ENCODE results near the gene PHLPP1.

PHLPP1 gene

GRCh38 chr18:62751977-62752376 is 36.6 kb downstream of the PHLPP1 start:
- TF ChIP-seq CEBPB (IDR thresholded peaks at IDR 0.05) (no peak), MAX (IDR thresholded peaks at IDR 0.05) (no peak), NFIC (IDR thresholded peaks at IDR 0.05) (no peak), TAF1 (IDR thresholded peaks at IDR 0.05; ENCODE audit: low read depth) (no peak), TCF12 (IDR thresholded peaks at IDR 0.05; ENCODE audit: low read depth) (no peak), EP300 (IDR thresholded peaks at IDR 0.05; ENCODE audit: borderline replicate concordance) (no peak), FOXM1 (IDR thresholded peaks at IDR 0.05; ENCODE audit: borderline replicate concordance, low read depth) (no peak), ZBTB7A (IDR thresholded peaks at IDR 0.05; ENCODE audit: low read depth) (no peak), EGR1 (IDR thresholded peaks at IDR 0.05) (no peak)
- TF ChIP-seq, protein P1, sequence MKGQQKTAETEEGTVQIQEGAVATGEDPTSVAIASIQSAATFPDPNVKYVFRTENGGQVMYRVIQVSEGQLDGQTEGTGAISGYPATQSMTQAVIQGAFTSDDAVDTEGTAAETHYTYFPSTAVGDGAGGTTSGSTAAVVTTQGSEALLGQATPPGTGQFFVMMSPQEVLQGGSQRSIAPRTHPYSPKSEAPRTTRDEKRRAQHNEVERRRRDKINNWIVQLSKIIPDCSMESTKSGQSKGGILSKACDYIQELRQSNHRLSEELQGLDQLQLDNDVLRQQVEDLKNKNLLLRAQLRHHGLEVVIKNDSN (IDR thresholded peaks at IDR 0.05): no peak

DNA sequence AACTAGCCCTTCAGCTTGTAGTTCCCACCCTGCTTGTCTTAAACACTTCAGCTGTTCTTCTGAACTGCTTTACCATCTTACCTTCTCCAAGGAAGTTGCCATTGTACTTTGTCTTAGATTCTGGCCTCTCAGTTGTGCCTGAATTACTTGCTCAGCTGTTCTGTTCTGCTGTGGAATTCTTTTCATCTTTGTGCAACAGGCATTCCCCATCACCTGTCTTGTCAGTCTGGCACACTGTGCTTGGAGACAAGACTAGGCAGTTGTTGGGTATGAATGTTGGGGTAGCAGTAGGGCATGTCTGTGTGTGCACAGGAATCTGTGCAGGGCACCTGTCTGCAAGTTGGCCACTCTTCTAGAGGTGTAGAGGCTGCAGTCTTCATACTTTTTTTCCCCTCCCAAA is 38.7 kb downstream of the PHLPP1 start:
- TF ChIP-seq, protein P1 (IDR thresholded peaks at IDR 0.05): no peak
- no peak for TF ChIP-seq EGR1 (IDR thresholded peaks at IDR 0.05)
- no peak for TF ChIP-seq CREB1 (IDR thresholded peaks at IDR 0.05; ENCODE audit: low read depth)
- TF ChIP-seq YY1 (IDR thresholded peaks at IDR 0.05; ENCODE audit: low read depth): no peak
- no peak for TF ChIP-seq NFIC (IDR thresholded peaks at IDR 0.05)
- no peak for TF ChIP-seq MAX (IDR thresholded peaks at IDR 0.05)
- no peak for TF ChIP-seq CEBPB (IDR thresholded peaks at IDR 0.05)
- TF ChIP-seq FOXM1 (IDR thresholded peaks at IDR 0.05; ENCODE audit: borderline replicate concordance, low read depth): no peak
- TF ChIP-seq EP300 (IDR thresholded peaks at IDR 0.05; ENCODE audit: borderline replicate concordance): no peak
- no peak for TF ChIP-seq ZBTB7A (IDR thresholded peaks at IDR 0.05; ENCODE audit: low read depth)
- TF ChIP-seq REST (IDR thresholded peaks at IDR 0.05; ENCODE audit: low read depth): no peak
- no peak for TF ChIP-seq TAF1 (IDR thresholded peaks at IDR 0.05; ENCODE audit: low read depth)
- TF ChIP-seq RAD21 (IDR thresholded peaks at IDR 0.05; ENCODE audit: low read depth): no peak

DNA sequence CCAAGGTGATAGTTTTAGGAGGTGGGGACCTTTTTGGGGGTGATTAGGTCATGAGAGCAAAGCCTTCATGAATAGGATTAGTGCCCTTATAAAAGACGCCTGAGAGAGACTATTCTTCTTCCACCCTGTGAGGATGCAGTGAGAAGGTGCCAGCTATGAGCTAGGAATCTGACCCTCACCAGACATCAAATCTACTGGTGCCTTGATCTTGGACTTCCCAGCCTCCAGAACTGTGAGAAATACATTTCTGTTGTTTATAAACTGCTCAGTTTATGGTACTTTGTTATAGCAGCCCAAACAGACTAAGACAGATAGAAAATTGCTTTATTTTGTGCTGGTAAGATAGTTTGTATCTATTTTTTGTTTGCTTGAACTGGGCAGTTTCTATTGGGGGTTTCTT is 40.1 kb downstream of the PHLPP1 start:
- TF ChIP-seq EP300 (IDR thresholded peaks at IDR 0.05; ENCODE audit: borderline replicate concordance) (no peak), NFIC (IDR thresholded peaks at IDR 0.05) (no peak), TEAD4 (IDR thresholded peaks at IDR 0.05) (no peak), TAF1 (IDR thresholded peaks at IDR 0.05; ENCODE audit: low read depth) (no peak), MAX (IDR thresholded peaks at IDR 0.05) (no peak), YY1 (IDR thresholded peaks at IDR 0.05; ENCODE audit: low read depth) (no peak), TCF12 (IDR thresholded peaks at IDR 0.05; ENCODE audit: low read depth) (no peak), FOXM1 (IDR thresholded peaks at IDR 0.05; ENCODE audit: borderline replicate concordance, low read depth) (no peak), EGR1 (IDR thresholded peaks at IDR 0.05) (no peak)
- TF ChIP-seq, protein P1 (IDR thresholded peaks at IDR 0.05): no peak

DNA sequence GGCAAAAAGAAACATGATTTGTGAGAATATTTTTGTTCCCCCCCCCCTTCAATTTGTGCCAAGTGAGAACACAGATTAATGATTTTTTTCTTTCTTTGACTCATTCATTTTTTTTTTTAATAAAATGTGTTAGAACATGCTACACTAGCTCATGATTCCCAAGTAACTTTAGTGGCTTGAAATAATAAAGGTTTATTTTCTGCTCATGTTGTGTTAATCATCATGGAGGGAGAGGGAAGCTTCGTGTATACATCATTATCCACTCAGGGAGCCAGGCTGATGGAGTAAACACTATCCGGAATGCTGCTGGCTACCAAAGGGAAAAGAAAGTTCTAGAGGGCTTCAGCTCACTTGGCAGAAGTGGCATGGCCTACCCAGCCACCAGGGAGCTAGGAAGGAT is 40.6 kb downstream of the PHLPP1 start:
- TF ChIP-seq TEAD4 (IDR thresholded peaks at IDR 0.05) (no peak), RAD21 (IDR thresholded peaks at IDR 0.05; ENCODE audit: low read depth) (no peak), FOXM1 (IDR thresholded peaks at IDR 0.05; ENCODE audit: borderline replicate concordance, low read depth) (no peak), REST (IDR thresholded peaks at IDR 0.05; ENCODE audit: low read depth) (no peak), ZBTB7A (IDR thresholded peaks at IDR 0.05; ENCODE audit: low read depth) (no peak), EGR1 (IDR thresholded peaks at IDR 0.05) (no peak), TAF1 (IDR thresholded peaks at IDR 0.05; ENCODE audit: low read depth) (no peak), MAX (IDR thresholded peaks at IDR 0.05) (no peak), EP300 (IDR thresholded peaks at IDR 0.05; ENCODE audit: borderline replicate concordance) (no peak), NFIC (IDR thresholded peaks at IDR 0.05) (no peak), CREB1 (IDR thresholded peaks at IDR 0.05; ENCODE audit: low read depth) (no peak), YY1 (IDR thresholded peaks at IDR 0.05; ENCODE audit: low read depth) (no peak), CEBPB (IDR thresholded peaks at IDR 0.05) (no peak), TCF12 (IDR thresholded peaks at IDR 0.05; ENCODE audit: low read depth) (no peak)
- TF ChIP-seq, protein P1 (IDR thresholded peaks at IDR 0.05): no peak
